ENCODE measurements around the gene IFIT5. TPM values are rescaled to one million over a fixed set of nuclear protein-coding genes. Genes with fewer than 3 reads are reported as not detected.
"Not testable (repeated sequence)": the region's sequence is repeated elsewhere in the genome, so short reads cannot be mapped to it uniquely, and the experiment has no call there.

The IFIT5 gene
- total and polyA plus RNA-seq, 5 donors from 2014 or later = 12.3 to 20.8 (median 13.5) TPM

- Mint-ChIP-seq H3K27ac (peak overlapping the region; percentile 14 to 71 (median 18)), H3K4me3 (peak overlapping the region; percentile 9 to 71 (median 53))
- ATAC-seq (ENCODE audit: low read depth in 2 of 2) = no peak
These were observed 23.7 kb upstream of the IFIT5 start for GRCh38 chr10:89390476-89391225.

GRCh38 chr10:89391226-89391576, 23.2 kb upstream of the IFIT5 start:
- not testable (repeated sequence) for H3K27ac Mint-ChIP-seq; H3K9me3 ChIP-seq (ENCODE audit: control insufficient read depth in 2 of 2, low read length in 2 of 2); ATAC-seq (ENCODE audit: low read depth in 2 of 2); H3K9me3 Mint-ChIP-seq; H3K36me3 ChIP-seq (ENCODE audit: control insufficient read depth, insufficient read depth, low read length); H3K27me3 ChIP-seq (ENCODE audit: control insufficient read depth, insufficient read depth, low read length); H3K4me3 ChIP-seq (ENCODE audit: low read depth, low read length); H3K27me3 Mint-ChIP-seq; DNase-seq; H3K36me3 Mint-ChIP-seq; H3K27ac ChIP-seq (ENCODE audit: insufficient read depth, low read length, poor library complexity, severe bottlenecking)
- peaks cover 26% of the 10 kb centered on the region for H3K4me1 ChIP-seq (ENCODE audit: control insufficient read depth, insufficient read depth, low read length, poor library complexity, severe bottlenecking)
- Mint-ChIP-seq H3K4me1 (peaks cover 0 to 40% (median 29%) of the 10 kb centered on the region in 4 donors), H3K4me3 (peak overlapping the region; percentile 39 to 71 (median 55))

More at GRCh38 chr10:89390476-89391225, 23.7 kb upstream of the IFIT5 start:
- H3K9me3 Mint-ChIP-seq = no peaks in the 10 kb centered on the region
- peaks cover 8% of the 10 kb centered on the region for H3K36me3 Mint-ChIP-seq
- no peaks in the 10 kb centered on the region for H3K27me3 ChIP-seq (ENCODE audit: control insufficient read depth, insufficient read depth, low read length)
- no peaks in the 10 kb centered on the region for H3K36me3 ChIP-seq (ENCODE audit: control insufficient read depth, insufficient read depth, low read length)
- no peak overlapping the region for H3K4me3 ChIP-seq (ENCODE audit: low read depth, low read length)
- H3K9me3 ChIP-seq (ENCODE audit: control insufficient read depth in 2 of 2, low read length in 2 of 2) = no peaks in the 10 kb centered on the region
- no peaks in the 10 kb centered on the region for H3K27me3 Mint-ChIP-seq
- no peak overlapping the region for H3K27ac ChIP-seq (ENCODE audit: insufficient read depth, low read length, poor library complexity, severe bottlenecking)
- H3K4me1 ChIP-seq (ENCODE audit: control insufficient read depth, insufficient read depth, low read length, poor library complexity, severe bottlenecking) = peaks cover 26% of the 10 kb centered on the region
- DNase-seq = no peak
- peaks cover 0 to 38% (median 25%) of the 10 kb centered on the region in 4 donors for H3K4me1 Mint-ChIP-seq

- Histone ChIP-seq H3K36me3 (ENCODE audit: control insufficient read depth, insufficient read depth, low read length) (no peaks in the 10 kb centered on the region), H3K9me3 (ENCODE audit: control insufficient read depth in 2 of 2, low read length in 2 of 2) (no peaks in the 10 kb centered on the region), H3K4me3 (ENCODE audit: low read depth, low read length) (peak within 1 kb of the TSS; percentile 96), H3K27ac (ENCODE audit: insufficient read depth, low read length, poor library complexity, severe bottlenecking) (peak within 1 kb of the TSS; percentile 74), H3K4me1 (ENCODE audit: control insufficient read depth, insufficient read depth, low read length, poor library complexity, severe bottlenecking) (peaks cover 26% of the 10 kb centered on the region), H3K27me3 (ENCODE audit: control insufficient read depth, insufficient read depth, low read length) (no peaks in the 10 kb centered on the region)
- DNase-seq (peak; percentile 33 to 80 (median 55)), ATAC-seq (ENCODE audit: low read depth in 2 of 2) (peak; percentile 91 to 92)
- Mint-ChIP-seq H3K9me3 (no peaks in the 10 kb centered on the region), H3K4me1 (peaks cover 0 to 48% (median 37%) of the 10 kb centered on the region in 4 donors), H3K27me3 (no peaks in the 10 kb centered on the region), H3K27ac (peak within 1 kb of the TSS; percentile 90 to 95 (median 95)), H3K36me3 (peaks cover 8% of the 10 kb centered on the region), H3K4me3 (peak within 1 kb of the TSS; percentile 81 to 97 (median 93))
These were observed 22.2 kb upstream of the IFIT5 start, which contains the start of gene IFIT1 for GRCh38 chr10:89391907-89392756. Gene IFIT1, plus strand, starts transcription at chr10:89392623. Its CDS starts 90 bp downstream, at chr10:89392713.

GRCh38 chr10:89392974-89393373, 21.4 kb upstream of the IFIT5 start:
- DNase-seq = no peak
- Mint-ChIP-seq H3K9me3 (no peaks in the 10 kb centered on the region), H3K27ac (peak overlapping the region; percentile 80 to 95 (median 90)), H3K4me3 (peak overlapping the region; percentile 81 to 97 (median 93)), H3K4me1 (peaks cover 0 to 54% (median 41%) of the 10 kb centered on the region in 4 donors), H3K36me3 (peaks cover 10% of the 10 kb centered on the region), H3K27me3 (no peaks in the 10 kb centered on the region)
- H3K9me3 ChIP-seq (ENCODE audit: control insufficient read depth in 2 of 2, low read length in 2 of 2) = no peaks in the 10 kb centered on the region
- ATAC-seq (ENCODE audit: low read depth in 2 of 2) = no peak
- peaks cover 26% of the 10 kb centered on the region for H3K4me1 ChIP-seq (ENCODE audit: control insufficient read depth, insufficient read depth, low read length, poor library complexity, severe bottlenecking)
- no peaks in the 10 kb centered on the region for H3K36me3 ChIP-seq (ENCODE audit: control insufficient read depth, insufficient read depth, low read length)
- H3K27me3 ChIP-seq (ENCODE audit: control insufficient read depth, insufficient read depth, low read length) = no peaks in the 10 kb centered on the region
- peak overlapping the region; percentile 74 for H3K27ac ChIP-seq (ENCODE audit: insufficient read depth, low read length, poor library complexity, severe bottlenecking)
- H3K4me3 ChIP-seq (ENCODE audit: low read depth, low read length) = peak overlapping the region; percentile 96

GRCh38 chr10:89393898-89394297, 20.5 kb upstream of the IFIT5 start:
- H3K4me3 Mint-ChIP-seq = peak overlapping the region; percentile 33 to 95 (median 82)
- ATAC-seq (ENCODE audit: low read depth in 2 of 2) (no peak), DNase-seq (no peak)
- H3K27ac Mint-ChIP-seq = no peak overlapping the region
- no peaks in the 10 kb centered on the region for H3K9me3 ChIP-seq (ENCODE audit: control insufficient read depth in 2 of 2, low read length in 2 of 2)
- peaks cover 7 to 63% (median 48%) of the 10 kb centered on the region in 4 donors for H3K4me1 Mint-ChIP-seq
- no peaks in the 10 kb centered on the region for H3K27me3 Mint-ChIP-seq
- no peak overlapping the region for H3K27ac ChIP-seq (ENCODE audit: insufficient read depth, low read length, poor library complexity, severe bottlenecking)
- H3K4me1 ChIP-seq (ENCODE audit: control insufficient read depth, insufficient read depth, low read length, poor library complexity, severe bottlenecking) = peaks cover 26% of the 10 kb centered on the region
- no peaks in the 10 kb centered on the region for H3K36me3 ChIP-seq (ENCODE audit: control insufficient read depth, insufficient read depth, low read length)
- H3K36me3 Mint-ChIP-seq = peaks cover 16% of the 10 kb centered on the region
- no peaks in the 10 kb centered on the region for H3K9me3 Mint-ChIP-seq
- H3K27me3 ChIP-seq (ENCODE audit: control insufficient read depth, insufficient read depth, low read length) = no peaks in the 10 kb centered on the region
- peak overlapping the region; percentile 54 for H3K4me3 ChIP-seq (ENCODE audit: low read depth, low read length)

GRCh38 chr10:89395141-89395540, 19.2 kb upstream of the IFIT5 start:
- Histone ChIP-seq H3K27me3 (ENCODE audit: control insufficient read depth, insufficient read depth, low read length) (no peaks in the 10 kb centered on the region), H3K36me3 (ENCODE audit: control insufficient read depth, insufficient read depth, low read length) (no peaks in the 10 kb centered on the region), H3K27ac (ENCODE audit: insufficient read depth, low read length, poor library complexity, severe bottlenecking) (no peak overlapping the region), H3K4me1 (ENCODE audit: control insufficient read depth, insufficient read depth, low read length, poor library complexity, severe bottlenecking) (peaks cover 26% of the 10 kb centered on the region), H3K4me3 (ENCODE audit: low read depth, low read length) (no peak overlapping the region), H3K9me3 (ENCODE audit: control insufficient read depth in 2 of 2, low read length in 2 of 2) (no peaks in the 10 kb centered on the region)
- Mint-ChIP-seq H3K4me1 (peaks cover 8 to 75% (median 56%) of the 10 kb centered on the region in 4 donors), H3K27ac (peak overlapping the region in 2 of 3 donors; percentile 34 to 88), H3K4me3 (peak overlapping the region in 3 of 4 donors; percentile 44 to 76 (median 61)), H3K36me3 (peaks cover 21% of the 10 kb centered on the region), H3K27me3 (no peaks in the 10 kb centered on the region), H3K9me3 (no peaks in the 10 kb centered on the region)
- no peak for ATAC-seq (ENCODE audit: low read depth in 2 of 2)
- DNase-seq = no peak

- Histone ChIP-seq H3K4me3 (ENCODE audit: low read depth, low read length) (no peak overlapping the region), H3K4me1 (ENCODE audit: control insufficient read depth, insufficient read depth, low read length, poor library complexity, severe bottlenecking) (peaks cover 9% of the 10 kb centered on the region), H3K27me3 (ENCODE audit: control insufficient read depth, insufficient read depth, low read length) (no peaks in the 10 kb centered on the region), H3K27ac (ENCODE audit: insufficient read depth, low read length, poor library complexity, severe bottlenecking) (no peak overlapping the region), H3K36me3 (ENCODE audit: control insufficient read depth, insufficient read depth, low read length) (peaks cover 9% of the 10 kb centered on the region), H3K9me3 (ENCODE audit: control insufficient read depth in 2 of 2, low read length in 2 of 2) (no peaks in the 10 kb centered on the region)
- DNase-seq = no peak
- Mint-ChIP-seq H3K36me3 (peaks cover 34% of the 10 kb centered on the region), H3K4me3 (peak overlapping the region in 2 of 4 donors; percentile 8 to 51), H3K4me1 (peaks cover 11 to 74% (median 50%) of the 10 kb centered on the region in 4 donors), H3K9me3 (no peaks in the 10 kb centered on the region), H3K27ac (no peak overlapping the region), H3K27me3 (no peaks in the 10 kb centered on the region)
- no peak for ATAC-seq (ENCODE audit: low read depth in 2 of 2)
These were observed 16.2 kb upstream of the IFIT5 start for GRCh38 chr10:89398003-89398749.
